ENCODE data around the gene IQSEC1.

IQSEC1 gene

DNA sequence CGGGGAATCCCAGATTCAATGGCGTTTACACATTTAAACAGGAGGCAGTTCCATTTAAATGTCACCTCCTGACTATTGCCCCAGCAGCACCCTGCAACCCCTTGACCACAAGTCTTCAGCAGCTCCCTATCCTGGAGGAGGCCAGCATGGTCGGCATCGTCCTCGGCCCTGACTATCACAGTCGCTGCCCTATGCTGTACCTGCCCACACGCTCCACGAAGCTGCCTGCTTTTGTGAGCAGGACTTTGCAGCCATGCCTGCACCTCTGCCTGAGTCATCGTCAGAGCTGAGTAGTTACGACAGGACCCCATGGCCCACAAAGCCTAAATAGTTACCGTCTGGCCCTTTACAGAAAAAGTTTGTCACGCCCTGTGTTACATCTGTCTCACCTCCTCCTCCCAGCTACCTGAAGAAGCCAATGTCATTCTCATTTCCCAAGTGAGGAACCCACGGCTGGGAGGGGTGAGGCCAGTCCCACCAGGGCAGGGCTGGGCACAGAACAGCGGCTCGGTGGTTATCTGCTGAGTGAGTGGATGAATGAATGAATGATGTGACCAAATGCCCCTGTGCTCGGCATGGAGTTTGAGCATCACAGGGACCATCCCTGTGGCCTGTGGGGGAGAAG lies 47.8 kb upstream of the IQSEC1 start:
- no peak overlapping the region for H3K4me2 ChIP-seq (ENCODE audit: low read length, poor library complexity, severe bottlenecking)
- no peaks in the 10 kb centered on the region for H3K79me1 ChIP-seq (replicated peaks; ENCODE audit: low read length, poor library complexity, severe bottlenecking)
- H3K4me3 ChIP-seq (ENCODE audit: insufficient read depth in 1 of 2, low read depth in 1 of 2, low read length in 2 of 2), result no peak overlapping the region
- no peak overlapping the region for H4K91ac ChIP-seq (ENCODE audit: low read length)
- H3K4me1 ChIP-seq (ENCODE audit: control insufficient read depth, insufficient read depth, low read depth, low read length), result no peaks in the 10 kb centered on the region
- no peak overlapping the region for H2AK5ac ChIP-seq (ENCODE audit: low read length, severe bottlenecking)
- H2AFZ ChIP-seq (ENCODE audit: low read depth, low read length), result no peak overlapping the region
- DNase-seq, result no peak
- no peak overlapping the region for H2BK120ac ChIP-seq (ENCODE audit: low read depth, low read length)
- H3K9ac ChIP-seq (ENCODE audit: low read length), result no peak overlapping the region
- no peak overlapping the region for H2BK12ac ChIP-seq (ENCODE audit: low read length in 2 of 2)
- WGBS, result 85% methylated on average over 16 of the region's 16 CpGs
- H3K23ac ChIP-seq (ENCODE audit: low read length in 2 of 2), result no peak overlapping the region
- H3K9me3 ChIP-seq (ENCODE audit: control insufficient read depth, low read length), result no peaks in the 10 kb centered on the region
- H2BK15ac ChIP-seq (ENCODE audit: low read depth, poor library complexity, severe bottlenecking), result no peak overlapping the region
- H3K27me3 ChIP-seq (ENCODE audit: control insufficient read depth in 1 of 2, insufficient read depth in 1 of 2, low read length in 2 of 2), result peaks cover 17 to 67% of the 10 kb centered on the region in 2 experiments
- H3K27ac ChIP-seq (ENCODE audit: low read length, poor library complexity, severe bottlenecking), result no peak overlapping the region
- H3K14ac ChIP-seq (ENCODE audit: low read length in 2 of 2), result no peak overlapping the region
- H4K8ac ChIP-seq (ENCODE audit: low read length), result no peak overlapping the region
- no peaks in the 10 kb centered on the region for H3K36me3 ChIP-seq (ENCODE audit: control insufficient read depth in 1 of 2, insufficient read depth in 2 of 2, low read depth in 1 of 2, low read length in 2 of 2)
- H3K18ac ChIP-seq (ENCODE audit: low read depth in 1 of 2, low read length in 2 of 2), result no peak overlapping the region
- no peak overlapping the region for H3K4ac ChIP-seq (ENCODE audit: low read depth in 1 of 2, low read length in 2 of 2)
- no peak overlapping the region for H2BK5ac ChIP-seq (ENCODE audit: low read depth, low read length, poor library complexity, severe bottlenecking)

GRCh38 chr3:13120289-13120927 lies 47.2 kb upstream of the IQSEC1 start:
- Histone ChIP-seq H3K36me3 (ENCODE audit: control insufficient read depth in 1 of 2, insufficient read depth in 2 of 2, low read depth in 1 of 2, low read length in 2 of 2) (no peaks in the 10 kb centered on the region), H2BK120ac (ENCODE audit: low read depth, low read length) (no peak overlapping the region), H3K79me1 (replicated peaks; ENCODE audit: low read length, poor library complexity, severe bottlenecking) (no peaks in the 10 kb centered on the region), H3K27ac (ENCODE audit: low read length, poor library complexity, severe bottlenecking) (no peak overlapping the region), H3K14ac (ENCODE audit: low read length in 2 of 2) (peak overlapping the region in 1 of 2 experiments; percentile 14), H4K8ac (ENCODE audit: low read length) (no peak overlapping the region), H2BK5ac (ENCODE audit: low read depth, low read length, poor library complexity, severe bottlenecking) (no peak overlapping the region), H4K91ac (ENCODE audit: low read length) (no peak overlapping the region), H3K18ac (ENCODE audit: low read depth in 1 of 2, low read length in 2 of 2) (no peak overlapping the region), H3K23ac (ENCODE audit: low read length in 2 of 2) (no peak overlapping the region), H3K4me1 (ENCODE audit: control insufficient read depth, insufficient read depth, low read depth, low read length) (no peaks in the 10 kb centered on the region), H2AFZ (ENCODE audit: low read depth, low read length) (no peak overlapping the region), H3K27me3 (ENCODE audit: control insufficient read depth in 1 of 2, insufficient read depth in 1 of 2, low read length in 2 of 2) (peaks cover 22 to 70% of the 10 kb centered on the region in 2 experiments), H2BK15ac (ENCODE audit: low read depth, poor library complexity, severe bottlenecking) (no peak overlapping the region), H2AK5ac (ENCODE audit: low read length, severe bottlenecking) (no peak overlapping the region), H3K4me3 (ENCODE audit: insufficient read depth in 1 of 2, low read depth in 1 of 2, low read length in 2 of 2) (no peak overlapping the region), H3K9me3 (ENCODE audit: control insufficient read depth, low read length) (no peaks in the 10 kb centered on the region), H3K9ac (ENCODE audit: low read length) (no peak overlapping the region), H3K4ac (ENCODE audit: low read depth in 1 of 2, low read length in 2 of 2) (no peak overlapping the region), H2BK12ac (ENCODE audit: low read length in 2 of 2) (no peak overlapping the region), H3K4me2 (ENCODE audit: low read length, poor library complexity, severe bottlenecking) (no peak overlapping the region)
- 78% methylated on average over 14 of the region's 14 CpGs for WGBS
- no peak for DNase-seq

- H3K36me3 ChIP-seq (ENCODE audit: control insufficient read depth in 1 of 2, insufficient read depth in 2 of 2, low read depth in 1 of 2, low read length in 2 of 2), result no peaks in the 10 kb centered on the region
- no peak overlapping the region for H3K4me2 ChIP-seq (ENCODE audit: low read length, poor library complexity, severe bottlenecking)
- H3K9ac ChIP-seq (ENCODE audit: low read length), result no peak overlapping the region
- no peak overlapping the region for H4K8ac ChIP-seq (ENCODE audit: low read length)
- peak overlapping the region in 1 of 2 experiments; percentile 14 for H3K14ac ChIP-seq (ENCODE audit: low read length in 2 of 2)
- H3K27ac ChIP-seq (ENCODE audit: low read length, poor library complexity, severe bottlenecking), result no peak overlapping the region
- H3K4me1 ChIP-seq (ENCODE audit: control insufficient read depth, insufficient read depth, low read depth, low read length), result no peaks in the 10 kb centered on the region
- H4K91ac ChIP-seq (ENCODE audit: low read length), result no peak overlapping the region
- H3K79me1 ChIP-seq (replicated peaks; ENCODE audit: low read length, poor library complexity, severe bottlenecking), result no peaks in the 10 kb centered on the region
- no peak for DNase-seq
- H2BK120ac ChIP-seq (ENCODE audit: low read depth, low read length), result no peak overlapping the region
- H3K23ac ChIP-seq (ENCODE audit: low read length in 2 of 2), result no peak overlapping the region
- no peak overlapping the region for H2AK5ac ChIP-seq (ENCODE audit: low read length, severe bottlenecking)
- no peaks in the 10 kb centered on the region for H3K9me3 ChIP-seq (ENCODE audit: control insufficient read depth, low read length)
- H2BK12ac ChIP-seq (ENCODE audit: low read length in 2 of 2), result no peak overlapping the region
- peaks cover 24 to 73% of the 10 kb centered on the region in 2 experiments for H3K27me3 ChIP-seq (ENCODE audit: control insufficient read depth in 1 of 2, insufficient read depth in 1 of 2, low read length in 2 of 2)
- no peak overlapping the region for H2BK5ac ChIP-seq (ENCODE audit: low read depth, low read length, poor library complexity, severe bottlenecking)
- no peak overlapping the region for H2BK15ac ChIP-seq (ENCODE audit: low read depth, poor library complexity, severe bottlenecking)
- 75% methylated on average over 16 of the region's 17 CpGs for WGBS
- H3K18ac ChIP-seq (ENCODE audit: low read depth in 1 of 2, low read length in 2 of 2), result no peak overlapping the region
- no peak overlapping the region for H2AFZ ChIP-seq (ENCODE audit: low read depth, low read length)
- no peak overlapping the region for H3K4me3 ChIP-seq (ENCODE audit: insufficient read depth in 1 of 2, low read depth in 1 of 2, low read length in 2 of 2)
- no peak overlapping the region for H3K4ac ChIP-seq (ENCODE audit: low read depth in 1 of 2, low read length in 2 of 2)
Measured at GRCh38 chr3:13119471-13120220, 46.4 kb upstream of the IQSEC1 start.

- no peak overlapping the region for H2BK15ac ChIP-seq (ENCODE audit: low read depth, poor library complexity, severe bottlenecking)
- no peak overlapping the region for H2AFZ ChIP-seq (ENCODE audit: low read depth, low read length)
- no peak overlapping the region for H2BK120ac ChIP-seq (ENCODE audit: low read depth, low read length)
- no peak overlapping the region for H3K27ac ChIP-seq (ENCODE audit: low read length, poor library complexity, severe bottlenecking)
- H4K91ac ChIP-seq (ENCODE audit: low read length), result no peak overlapping the region
- no peak overlapping the region for H3K9ac ChIP-seq (ENCODE audit: low read length)
- H2AK5ac ChIP-seq (ENCODE audit: low read length, severe bottlenecking), result no peak overlapping the region
- no peak overlapping the region for H2BK5ac ChIP-seq (ENCODE audit: low read depth, low read length, poor library complexity, severe bottlenecking)
- no peaks in the 10 kb centered on the region for H3K79me1 ChIP-seq (replicated peaks; ENCODE audit: low read length, poor library complexity, severe bottlenecking)
- no peaks in the 10 kb centered on the region for H3K9me3 ChIP-seq (ENCODE audit: control insufficient read depth, low read length)
- no peak overlapping the region for H3K4me2 ChIP-seq (ENCODE audit: low read length, poor library complexity, severe bottlenecking)
- no peak overlapping the region for H3K4ac ChIP-seq (ENCODE audit: low read depth in 1 of 2, low read length in 2 of 2)
- H2BK12ac ChIP-seq (ENCODE audit: low read length in 2 of 2), result no peak overlapping the region
- H3K4me3 ChIP-seq (ENCODE audit: insufficient read depth in 1 of 2, low read depth in 1 of 2, low read length in 2 of 2), result no peak overlapping the region
- WGBS, result 82% methylated on average over 8 of the region's 8 CpGs
- H3K27me3 ChIP-seq (ENCODE audit: control insufficient read depth in 1 of 2, insufficient read depth in 1 of 2, low read length in 2 of 2), result peaks cover 38 to 85% of the 10 kb centered on the region in 2 experiments
- no peak for DNase-seq
- H3K4me1 ChIP-seq (ENCODE audit: control insufficient read depth, insufficient read depth, low read depth, low read length), result peaks cover 4% of the 10 kb centered on the region
- no peak overlapping the region for H3K23ac ChIP-seq (ENCODE audit: low read length in 2 of 2)
- no peak overlapping the region for H3K18ac ChIP-seq (ENCODE audit: low read depth in 1 of 2, low read length in 2 of 2)
- no peaks in the 10 kb centered on the region for H3K36me3 ChIP-seq (ENCODE audit: control insufficient read depth in 1 of 2, insufficient read depth in 2 of 2, low read depth in 1 of 2, low read length in 2 of 2)
- no peak overlapping the region for H4K8ac ChIP-seq (ENCODE audit: low read length)
- no peak overlapping the region for H3K14ac ChIP-seq (ENCODE audit: low read length in 2 of 2)
Measured at GRCh38 chr3:13116426-13116825, 43.2 kb upstream of the IQSEC1 start.

All from mesenchymal stem cell (in vitro differentiated cells and primary cell).